HT-29 (cell line): ENCODE data around the gene CDK16. TPM values are rescaled to one million over a fixed set of nuclear protein-coding genes. Genes with fewer than 3 reads are reported as not detected.

Experiments
- DNase-seq: peaks from one replicate; pipeline ENCODE4 v3.0.0-alpha.2; 2015; ENCODE audit warnings: low spot score
- total RNA-seq: library from RNA; depleted of rRNA; stranded (reverse); fragments of >200 nt; shearing (Covaris generic); gene quantifications from 2 replicates; pipeline ENCODE4 v1.2.3, GENCODE V29; 2014

CDK16 gene
- total RNA-seq, 1 experiment from 2014 or later, result 137 TPM

- no peak for DNase-seq
These were observed 8.8 kb downstream of the CDK16 start for GRCh38 chrX:47227334-47227583.

GRCh38 chrX:47228550-47229270, 10.2 kb downstream of the CDK16 start:
- no peak for DNase-seq

DNA sequence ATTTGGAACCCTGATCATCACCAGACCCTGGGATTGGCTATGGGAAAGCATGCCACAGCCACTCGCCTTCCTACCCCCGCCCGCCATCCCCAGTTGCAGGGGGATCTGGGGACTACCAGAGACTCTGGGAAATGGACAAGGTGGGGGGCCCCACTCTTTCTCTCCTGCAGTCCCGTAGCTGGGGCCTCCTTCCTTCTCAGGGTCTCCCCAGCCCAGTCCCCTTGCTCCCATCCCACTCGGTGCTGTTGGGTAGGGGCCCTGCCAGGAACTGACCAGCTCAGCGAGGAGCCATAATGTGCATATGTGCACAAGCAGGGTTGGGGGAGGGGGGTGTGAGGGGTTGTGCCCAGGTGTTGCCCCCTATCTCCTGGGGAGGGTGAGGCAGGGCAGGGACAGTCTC, 10.9 kb downstream of the CDK16 start:
- no peak for DNase-seq

DNA sequence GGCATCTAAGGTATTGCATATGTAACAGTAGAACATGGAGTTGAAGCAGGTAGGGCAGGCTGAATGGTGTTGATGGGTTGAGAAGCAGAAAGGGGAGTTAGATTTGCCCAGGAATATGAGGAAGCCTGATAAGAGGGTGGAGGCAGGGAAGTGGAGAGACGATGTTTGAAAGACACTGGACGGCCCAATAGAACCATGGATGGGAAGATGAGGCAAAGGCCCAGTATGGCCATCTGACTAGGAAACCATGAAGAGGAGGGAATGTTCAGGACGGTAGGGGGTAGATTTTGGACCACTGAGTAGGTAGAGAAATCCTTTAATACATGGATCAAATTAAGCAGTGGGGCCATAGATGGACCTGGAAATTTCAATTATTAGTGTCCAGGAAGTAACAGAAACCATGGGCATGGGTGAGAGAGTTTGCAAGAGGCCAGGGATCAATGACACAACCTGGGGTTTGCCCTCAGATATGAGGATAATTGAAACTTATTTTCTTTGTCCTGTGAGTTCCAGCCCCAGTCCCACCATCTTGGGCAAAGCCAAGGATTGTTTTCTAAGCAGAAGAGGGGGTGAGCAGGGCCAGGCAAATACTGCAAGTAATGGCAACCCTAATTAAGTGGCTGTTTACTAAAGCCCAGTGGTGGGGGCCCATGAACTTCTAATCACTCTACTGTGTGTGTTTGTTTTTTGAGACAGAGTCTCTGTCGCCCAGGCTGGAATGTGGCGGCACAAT, 11.8 kb downstream of the CDK16 start:
- DNase-seq, result no peak

- no peak for DNase-seq
These were observed 12.7 kb downstream of the CDK16 start for GRCh38 chrX:47231167-47231566.

- peak; percentile 26 for DNase-seq
These were observed 13.8 kb downstream of the CDK16 start for GRCh38 chrX:47232197-47232802.

DNA sequence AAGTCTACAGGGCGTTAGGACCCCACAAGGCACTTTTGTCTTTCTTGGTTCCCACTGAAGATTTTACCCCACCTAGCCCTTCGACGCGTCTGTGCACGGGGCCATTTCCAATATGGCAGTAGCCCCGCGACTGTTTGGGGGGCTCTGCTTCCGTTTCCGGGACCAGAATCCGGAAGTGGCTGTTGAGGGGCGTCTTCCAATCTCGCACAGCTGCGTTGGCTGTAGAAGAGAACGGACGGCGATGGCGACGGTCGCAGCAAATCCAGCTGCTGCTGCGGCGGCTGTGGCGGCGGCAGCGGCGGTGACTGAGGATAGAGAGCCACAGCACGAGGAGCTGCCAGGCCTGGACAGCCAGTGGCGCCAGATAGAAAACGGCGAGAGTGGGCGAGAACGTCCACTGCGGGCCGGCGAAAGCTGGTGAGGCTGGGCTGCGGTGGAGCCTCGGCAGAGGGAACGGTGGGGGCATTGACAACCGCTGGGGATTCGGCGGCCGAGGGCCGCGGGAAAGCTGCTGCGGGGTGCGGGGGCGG, 14.4 kb downstream of the CDK16 start, which contains the start of gene USP11:
USP11 (plus strand) TSS at position 207 of the 530 bp plus-strand sequence; CDS start at position 242, 35 bp downstream.
- DNase-seq, result peak; percentile 45

DNA sequence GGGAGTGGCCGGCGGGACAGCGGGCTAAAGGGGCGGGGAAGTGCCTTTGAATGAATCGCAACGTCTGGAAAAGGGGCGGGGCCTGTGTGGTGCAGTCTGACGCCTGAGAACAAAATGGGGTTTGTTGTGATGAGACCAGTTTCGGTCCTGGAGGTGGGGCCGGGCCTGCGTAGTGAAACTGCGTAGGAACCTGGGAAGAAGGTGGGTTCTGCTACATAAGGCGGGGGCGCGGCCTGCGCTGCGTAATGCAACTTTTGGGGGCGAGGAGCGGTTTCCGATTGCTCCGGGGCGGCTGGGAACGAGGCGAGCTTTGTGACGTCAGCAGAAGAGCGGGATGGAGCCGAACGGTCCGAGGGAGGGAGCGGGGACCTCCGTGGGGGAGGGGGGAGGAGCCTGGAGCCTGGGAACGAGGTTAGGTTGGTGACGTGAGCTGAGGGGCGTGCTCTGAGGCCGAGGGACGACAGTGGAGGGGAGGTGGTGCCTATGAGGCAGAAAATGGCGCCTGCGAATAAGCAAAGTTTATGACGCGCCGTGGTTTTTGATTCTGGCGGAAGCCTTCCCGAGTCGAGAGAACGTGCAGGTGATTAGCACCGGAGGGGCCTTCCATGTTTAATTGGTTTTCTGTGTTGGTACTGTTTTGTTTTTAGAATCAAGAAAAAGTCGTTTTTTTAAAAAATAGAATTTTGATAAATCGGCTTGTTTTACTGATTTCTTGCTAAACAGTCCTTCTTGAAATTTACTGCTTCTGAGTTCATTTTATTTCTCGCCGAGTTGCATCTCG, 15.0 kb downstream of the CDK16 start:
- DNase-seq, result peak; percentile 93

DNA sequence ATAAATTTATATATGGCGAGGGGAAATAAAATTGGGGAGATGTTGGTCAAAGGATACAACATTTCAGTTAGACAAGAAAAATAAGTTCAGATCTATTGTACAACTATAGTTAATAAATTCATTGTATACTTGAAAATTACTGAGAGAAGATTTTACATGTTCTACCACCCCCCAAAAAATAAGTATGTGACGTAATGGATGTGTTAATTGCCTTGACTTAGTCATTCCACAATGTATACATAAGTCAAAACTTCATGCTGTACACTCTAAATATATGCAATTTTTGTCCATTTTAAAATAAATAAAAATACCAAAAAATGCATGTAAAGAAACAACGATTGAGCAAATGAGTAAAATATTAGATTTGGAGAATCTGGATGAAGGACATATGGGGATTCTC, 16.1 kb downstream of the CDK16 start:
- no peak for DNase-seq

- no peak for DNase-seq
These were observed 17.2 kb downstream of the CDK16 start for GRCh38 chrX:47235691-47236103.

DNA sequence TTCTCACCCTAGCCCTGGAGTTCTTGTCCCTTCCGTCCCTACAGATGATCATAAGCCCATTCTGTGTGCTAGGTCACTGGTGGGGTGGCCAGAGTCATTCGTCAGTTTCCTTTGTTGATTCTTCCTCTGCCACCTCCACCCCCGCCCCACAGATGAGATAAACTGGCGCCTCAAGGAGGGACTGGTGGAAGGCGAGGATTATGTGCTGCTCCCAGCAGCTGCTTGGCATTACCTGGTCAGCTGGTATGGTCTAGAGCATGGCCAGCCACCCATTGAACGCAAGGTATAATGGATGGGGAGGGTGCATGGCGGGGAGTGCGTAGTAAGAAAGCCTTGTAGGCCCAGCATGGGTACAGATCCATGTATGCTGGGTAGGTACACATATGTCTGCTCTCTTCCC, 20.7 kb downstream of the CDK16 start:
- DNase-seq, result no peak

GRCh38 chrX:47239898-47240545, 21.5 kb downstream of the CDK16 start:
- no peak for DNase-seq

DNA sequence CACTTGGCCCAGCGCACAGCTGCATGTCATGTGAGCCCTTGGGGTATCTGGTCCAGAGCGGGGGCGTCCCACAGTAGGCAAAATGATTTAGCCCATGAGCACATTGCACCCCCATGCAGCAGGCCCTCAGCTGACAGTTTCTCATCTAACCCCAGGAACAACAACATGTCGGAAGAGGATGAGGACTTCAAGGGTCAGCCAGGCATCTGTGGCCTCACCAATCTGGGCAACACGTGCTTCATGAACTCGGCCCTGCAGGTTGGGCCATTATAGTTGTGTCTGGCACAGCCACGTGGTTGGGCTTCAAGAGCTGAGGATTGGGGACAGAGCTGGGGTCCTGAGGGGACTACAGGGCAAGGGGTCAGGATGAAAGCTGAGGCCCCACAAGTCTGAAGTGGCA, 22.1 kb downstream of the CDK16 start:
- DNase-seq, result no peak

DNA sequence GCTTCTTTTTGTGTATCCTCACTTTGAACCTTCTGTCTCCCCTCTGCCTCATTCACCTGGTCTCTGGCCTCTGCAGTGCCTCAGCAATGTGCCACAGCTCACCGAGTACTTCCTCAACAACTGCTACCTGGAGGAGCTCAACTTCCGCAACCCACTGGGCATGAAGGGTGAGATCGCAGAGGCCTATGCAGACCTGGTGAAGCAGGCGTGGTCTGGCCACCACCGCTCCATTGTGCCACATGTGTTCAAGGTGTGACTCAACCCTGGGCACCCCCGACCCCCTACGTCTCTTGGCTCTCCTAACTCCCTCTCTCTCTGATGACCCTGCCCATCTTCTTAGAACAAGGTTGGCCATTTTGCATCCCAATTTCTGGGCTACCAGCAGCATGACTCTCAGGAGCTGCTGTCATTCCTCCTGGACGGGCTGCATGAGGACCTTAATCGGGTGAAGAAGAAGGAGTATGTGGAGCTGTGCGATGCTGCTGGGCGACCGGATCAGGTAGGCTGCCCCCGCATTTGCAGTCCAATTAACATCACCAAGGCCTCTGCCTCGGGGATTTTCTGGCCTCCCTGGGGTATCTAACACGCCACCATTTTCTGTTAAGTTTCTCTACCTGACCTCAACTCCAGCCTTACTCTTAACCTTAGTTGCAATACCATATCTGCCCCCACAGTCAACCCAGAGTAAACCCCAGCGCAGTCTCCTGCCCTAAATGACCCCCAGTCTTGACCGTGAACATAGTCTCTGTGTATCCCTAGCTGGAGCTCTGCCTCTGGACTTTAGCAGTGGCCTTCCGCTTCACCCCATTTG, 22.9 kb downstream of the CDK16 start:
- no peak for DNase-seq

DNA sequence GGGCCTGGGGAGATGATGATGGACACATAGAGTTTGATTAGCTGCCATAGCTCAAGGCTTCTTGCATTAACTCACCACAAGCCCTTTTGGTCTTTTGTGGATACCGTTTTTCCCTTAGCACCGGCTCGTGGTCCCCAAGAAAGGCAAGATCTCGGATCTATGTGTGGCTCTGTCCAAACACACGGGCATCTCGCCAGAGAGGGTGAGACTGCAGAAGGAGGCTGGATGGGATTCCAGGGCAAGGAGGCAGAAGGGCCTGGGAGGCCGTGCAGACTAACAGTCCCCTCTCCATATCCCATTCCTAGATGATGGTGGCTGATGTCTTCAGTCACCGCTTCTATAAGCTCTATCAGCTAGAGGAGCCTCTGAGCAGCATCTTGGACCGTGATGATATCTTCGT, 23.8 kb downstream of the CDK16 start:
- no peak for DNase-seq

DNA sequence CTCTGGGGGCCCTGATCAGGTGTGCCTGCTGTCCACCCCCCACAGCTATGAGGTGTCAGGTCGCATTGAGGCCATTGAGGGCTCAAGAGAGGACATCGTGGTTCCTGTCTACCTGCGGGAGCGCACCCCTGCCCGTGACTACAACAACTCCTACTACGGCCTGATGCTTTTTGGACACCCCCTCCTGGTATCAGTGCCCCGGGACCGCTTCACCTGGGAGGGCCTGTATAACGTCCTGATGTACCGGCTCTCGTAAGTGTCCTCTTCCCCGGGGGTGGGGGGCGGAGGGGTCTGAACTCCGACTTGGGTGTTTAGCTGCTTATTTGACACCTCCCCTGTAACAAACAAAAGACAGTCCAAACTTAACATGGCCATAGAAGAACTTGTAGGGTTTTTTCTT, 24.9 kb downstream of the CDK16 start:
- DNase-seq, result no peak

GRCh38 chrX:47244676-47245075, 26.2 kb downstream of the CDK16 start:
- DNase-seq, result no peak

- DNase-seq, result no peak
These were observed 26.7 kb downstream of the CDK16 start for GRCh38 chrX:47245156-47245555.

DNA sequence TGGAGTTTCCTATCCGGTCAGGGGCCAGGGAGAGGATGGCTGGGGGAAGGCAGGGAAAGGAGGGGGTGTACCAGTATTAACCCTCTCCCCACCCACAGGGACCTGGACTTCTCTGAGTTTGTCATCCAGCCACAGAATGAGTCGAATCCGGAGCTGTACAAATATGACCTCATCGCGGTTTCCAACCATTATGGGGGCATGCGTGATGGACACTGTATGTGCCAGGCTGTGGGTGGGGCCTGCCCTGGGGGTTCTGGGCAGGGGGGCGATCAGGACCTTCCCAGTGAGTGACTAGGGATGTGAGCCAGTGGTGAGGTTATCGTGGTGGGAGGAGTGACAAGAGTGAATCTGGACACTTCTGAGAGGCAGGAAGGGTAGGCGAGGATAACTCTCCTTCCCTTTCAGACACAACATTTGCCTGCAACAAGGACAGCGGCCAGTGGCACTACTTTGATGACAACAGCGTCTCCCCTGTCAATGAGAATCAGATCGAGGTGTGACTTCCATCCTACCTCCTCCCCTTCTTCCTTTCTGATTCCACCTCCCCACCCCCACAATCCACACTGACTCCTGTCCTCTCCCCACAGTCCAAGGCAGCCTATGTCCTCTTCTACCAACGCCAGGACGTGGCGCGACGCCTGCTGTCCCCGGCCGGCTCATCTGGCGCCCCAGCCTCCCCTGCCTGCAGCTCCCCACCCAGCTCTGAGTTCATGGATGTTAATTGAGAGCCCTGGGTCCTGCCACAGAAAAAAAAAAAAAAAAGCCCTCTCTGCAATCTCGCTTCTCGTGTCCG, 28.9 kb downstream of the CDK16 start:
- no peak for DNase-seq

DNA sequence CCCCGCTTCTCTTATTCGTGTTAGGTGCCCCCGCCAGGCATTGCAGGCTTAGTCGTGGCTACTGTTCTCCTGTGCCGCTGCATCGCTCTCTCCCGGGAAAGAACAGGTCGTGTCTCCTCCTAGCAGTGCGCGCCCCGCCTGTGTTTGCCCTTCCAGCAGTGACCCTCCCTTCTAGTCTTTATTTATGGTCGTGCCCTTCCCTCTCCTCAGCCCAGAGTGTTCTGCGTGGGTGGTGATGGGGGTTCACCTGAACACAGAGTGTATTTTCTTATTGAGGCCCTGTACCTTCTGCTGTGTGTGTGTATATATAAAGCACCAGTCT, 29.5 kb downstream of the CDK16 start:
- DNase-seq, result no peak
